Panc1 (cell line): ENCODE data around the gene VKORC1. TPM values are rescaled to one million over a fixed set of nuclear protein-coding genes. Genes with fewer than 3 reads are reported as not detected.

Experiments
- ATAC-seq: fragments of 200-7000 bp; cut with Tn5 transposase; 2 replicates; pipeline ENCODE4 v1.9.1; 2020; ENCODE audit warnings: mild to moderate bottlenecking, moderate library complexity
- BruUV-seq: library from RNA; stranded (reverse); fragments of 400-500 nt; replicated peaks from 2 replicates; lab custom pipeline; 2021; lab: Mats Ljungman, UMichigan
- CTCF ChIA-PET: fragments of 300-600 bp; sonication (Branson Sonifier 250); formaldehyde crosslinking; loops from one replicate; lab custom pipeline; 2022; ENCODE audit warnings: antibody characterized with exemption; lab: Charles Lee
- POLR2A ChIA-PET: fragments of 300-600 bp; sonication (Branson Sonifier 250); formaldehyde crosslinking; loops from one replicate; lab custom pipeline; 2022; ENCODE audit warnings: antibody characterized with exemption; lab: Charles Lee
- DNase-seq: peaks from one replicate; pipeline ENCODE4 v3.0.0-alpha.2; 2010; ENCODE audit warnings: low read depth, low spot score
- H3K27ac ChIP-seq: 2 replicates; pipeline ENCODE4 v1.5.1; 2011; ENCODE audit warnings: mild to moderate bottlenecking, low read length, inconsistent platforms
- H3K27me3 ChIP-seq: fragments of 200-500 bp; sonication (Bioruptor generic); 2 replicates; pipeline ENCODE4 v1.6.0; 2014; ENCODE audit warnings: low read length, inconsistent platforms; ENCODE audit not compliant: control insufficient read depth, insufficient read depth
- H3K36me3 ChIP-seq: fragments of 200-500 bp; sonication (Bioruptor generic); 2 replicates; pipeline ENCODE4 v1.5.1; 2014; ENCODE audit warnings: inconsistent platforms, mild to moderate bottlenecking, low read length, moderate library complexity; ENCODE audit not compliant: control insufficient read depth, insufficient read depth
- H3K4me1 ChIP-seq: 2 replicates; pipeline ENCODE4 v1.5.1; 2011; ENCODE audit warnings: inconsistent platforms, mild to moderate bottlenecking, low read length, moderate library complexity; ENCODE audit not compliant: control insufficient read depth, insufficient read depth
- H3K4me3 ChIP-seq, 2 experiments: 2 replicates each; pipeline ENCODE4 v1.5.1; 2011 to 2012; ENCODE audit warnings: low read depth in 2 of 2, low read length in 2 of 2, mild to moderate bottlenecking in 2 of 2, inconsistent platforms in 1 of 2, moderate library complexity in 1 of 2
- H3K9me3 ChIP-seq: fragments of 200-500 bp; sonication (Bioruptor generic); 2 replicates; pipeline ENCODE4 v1.5.1; 2014; ENCODE audit warnings: low read depth, mild to moderate bottlenecking, inconsistent platforms, low read length, moderate library complexity; ENCODE audit not compliant: control insufficient read depth, insufficient read depth
- CTCF ChIP-seq: fragments of 450-650 bp; IDR thresholded peaks from 2 replicates; pipeline ENCODE4 v1.5.1; 2017; ENCODE audit warnings: mild to moderate bottlenecking
- POLR2AphosphoS5 ChIP-seq: IDR thresholded peaks from 2 replicates; pipeline ENCODE4 v1.6.1; 2012; ENCODE audit warnings: mild to moderate bottlenecking, low read depth, low read length, moderate library complexity
- REST ChIP-seq, 2 experiments: IDR thresholded peaks; 2 replicates each; pipeline ENCODE4 v1.6.1; 2011 to 2012; ENCODE audit warnings: low read depth in 2 of 2, control low read depth in 1 of 2, low read length in 1 of 2, mild to moderate bottlenecking in 1 of 2, moderate library complexity in 1 of 2; ENCODE audit not compliant: insufficient read depth in 1 of 2
- SIN3A ChIP-seq: IDR thresholded peaks from 2 replicates; pipeline ENCODE4 v1.6.1; 2012; ENCODE audit warnings: low read depth, mild to moderate bottlenecking, low read length, moderate library complexity, borderline replicate concordance; ENCODE audit not compliant: insufficient read depth
- TCF7L2 ChIP-seq: IDR thresholded peaks from 2 replicates; pipeline ENCODE4 v1.6.1; 2011; ENCODE audit warnings: mild to moderate bottlenecking, low read depth, low read length, inconsistent platforms
- in situ Hi-C: cut with HindIII; loops from 2 replicates; pipeline ENCODE4 v1.10.0; 2016; ENCODE audit warnings: low sequenced_read_pairs, low pct_unique_long_range_greater_than_20kb
- intact Hi-C: fragments of 100-400 bp; cut with micrococcal nuclease; formaldehyde crosslinking; loops from one replicate; pipeline ENCODE4 v1.10.0; 2022; ENCODE audit not compliant: unreplicated experiment
- total RNA-seq: library from RNA; stranded (reverse); gene quantifications from one replicate; pipeline ENCODE4 v1.2.1, GENCODE V29; 2021; ENCODE audit not compliant: unreplicated experiment

Gene VKORC1
- total RNA-seq, 1 experiment from 2014 or later, result 109 TPM

- BruUV-seq, result no TSS peak
- ChIA-PET POLR2A (no interaction called here), CTCF (interaction anchor here (0.5 to 0.7 kb wide), 2 partner anchors 122 to 331 kb away, joined by 3 to 4 read pairs; no protein-coding TSS in a partner anchor)
- in situ Hi-C loops (no loop called here), intact Hi-C loops (no loop called here)
- Histone ChIP-seq H3K4me1 (peaks cover 16% of the 10 kb centered on the region), H3K27me3 (no peaks in the 10 kb centered on the region), H3K36me3 (no peaks in the 10 kb centered on the region; the same call in 1 of the 2 replicates), H3K4me3 (no peak overlapping the region), H3K27ac (peak overlapping the region; percentile 46), H3K9me3 (no peaks in the 10 kb centered on the region)
- ATAC-seq, result no peak
- no peak for DNase-seq
- TF ChIP-seq CTCF (no peak), REST (IDR thresholded peaks at IDR 0.05; ENCODE audit: insufficient read depth in 1 of 2, low read depth in 2 of 2, low read length in 1 of 2) (no peak), POLR2AphosphoS5 (no peak), SIN3A (no peak), TCF7L2 (no peak)
Observed at GRCh38 chr16:31113121-31114120, 18.8 kb upstream of the VKORC1 start.

GRCh38 chr16:31112711-31113110, 18.1 kb upstream of the VKORC1 start:
- ATAC-seq (no peak), DNase-seq (no peak)
- Histone ChIP-seq H3K27me3 (no peaks in the 10 kb centered on the region), H3K4me1 (peaks cover 17% of the 10 kb centered on the region), H3K4me3 (no peak overlapping the region), H3K9me3 (no peaks in the 10 kb centered on the region), H3K27ac (no peak overlapping the region; the same call in 1 of the 2 replicates), H3K36me3 (no peaks in the 10 kb centered on the region; the same call in 1 of the 2 replicates)
- in situ Hi-C loops, result no loop called here
- ChIA-PET POLR2A (no interaction called here), CTCF (interaction anchor here (0.6 kb wide), 2 partner anchors 31 to 331 kb away, joined by 3 to 5 read pairs; no protein-coding TSS in a partner anchor)
- no TSS peak for BruUV-seq
- intact Hi-C loops, result no loop called here
- TF ChIP-seq REST (IDR thresholded peaks at IDR 0.05; ENCODE audit: insufficient read depth in 1 of 2, low read depth in 2 of 2, low read length in 1 of 2), result no peak
- no peak for TF ChIP-seq SIN3A
- no peak for TF ChIP-seq TCF7L2
- TF ChIP-seq CTCF, result no peak
- TF ChIP-seq POLR2AphosphoS5, result no peak
